ENCODE results near the gene SEMA4B.
A peak's percentile ranks its signal among the peaks of the same experiment; 100 is the strongest.
"Not testable (repeated sequence)": the region's sequence is repeated elsewhere in the genome, so short reads cannot be mapped to it uniquely, and the experiment has no call there.

Gene SEMA4B

DNA sequence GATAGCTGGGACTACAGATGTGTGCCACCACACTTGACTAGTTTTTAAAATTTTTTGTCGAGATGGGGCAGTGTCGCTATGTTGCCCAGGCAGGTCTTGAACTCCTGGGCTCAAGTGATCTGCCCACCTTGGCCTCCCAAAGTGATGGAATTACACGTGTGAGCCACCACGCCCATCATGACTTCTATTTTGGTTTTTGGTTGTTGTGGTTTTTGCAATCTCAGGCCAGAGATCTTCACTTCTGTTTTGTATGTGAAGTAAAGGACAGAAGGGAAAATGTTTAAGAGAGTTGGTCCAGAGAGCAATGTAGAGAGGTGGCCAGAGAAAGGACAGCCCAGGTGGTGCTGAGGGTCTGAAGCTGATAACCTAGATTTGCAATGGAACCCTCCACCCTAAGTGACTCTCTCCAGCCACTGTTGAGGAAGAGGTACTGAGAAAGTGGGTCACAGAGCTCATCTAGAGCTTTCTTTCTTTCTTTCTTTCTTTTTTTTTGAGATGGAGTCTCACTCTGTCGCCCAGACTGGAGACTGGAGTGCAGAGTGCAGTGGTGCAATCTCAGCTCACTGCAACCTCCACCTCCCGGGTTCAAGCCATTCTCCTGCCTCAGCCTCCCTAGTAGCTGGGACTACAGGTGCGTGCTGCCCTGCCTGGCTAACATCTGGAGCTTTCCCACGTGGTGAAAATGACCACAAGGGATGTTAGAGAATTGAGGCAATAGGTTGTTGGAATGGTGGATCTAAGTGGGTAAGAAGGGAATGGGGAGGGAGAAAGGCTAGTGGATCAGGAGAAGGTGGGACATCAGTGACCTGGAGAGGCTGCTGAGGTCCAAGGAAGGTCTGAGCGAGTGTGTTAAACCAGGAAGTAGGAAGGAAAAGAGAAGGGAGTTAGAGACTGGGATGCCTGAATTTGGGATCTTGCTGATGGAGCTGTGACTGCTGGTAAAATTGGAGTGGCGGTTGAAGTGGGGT lies 22.4 kb upstream of the SEMA4B start:
- no peak for DNase-seq (ENCODE audit: low read depth, low spot score)

DNA sequence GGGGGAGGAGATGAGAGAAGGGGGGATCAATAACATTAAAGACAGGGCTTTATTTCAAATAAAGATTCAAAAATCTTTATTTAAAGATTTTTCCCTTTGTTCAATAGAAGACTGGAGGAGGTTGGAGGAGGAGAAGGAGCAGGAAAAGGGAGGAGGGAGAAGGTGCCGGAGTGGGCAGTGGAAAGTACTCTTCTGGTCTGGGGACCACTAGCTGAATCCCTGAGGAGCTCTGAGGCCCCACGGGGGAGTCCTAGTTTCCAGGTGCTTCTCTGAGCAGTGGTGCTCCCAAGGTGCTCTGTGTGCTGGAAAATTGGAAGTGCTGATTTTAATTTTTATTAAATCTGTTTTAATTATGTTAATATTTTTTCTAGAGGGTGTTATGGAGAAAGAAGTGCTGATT lies 19.4 kb upstream of the SEMA4B start:
- no peak for DNase-seq (ENCODE audit: low read depth, low spot score)

DNA sequence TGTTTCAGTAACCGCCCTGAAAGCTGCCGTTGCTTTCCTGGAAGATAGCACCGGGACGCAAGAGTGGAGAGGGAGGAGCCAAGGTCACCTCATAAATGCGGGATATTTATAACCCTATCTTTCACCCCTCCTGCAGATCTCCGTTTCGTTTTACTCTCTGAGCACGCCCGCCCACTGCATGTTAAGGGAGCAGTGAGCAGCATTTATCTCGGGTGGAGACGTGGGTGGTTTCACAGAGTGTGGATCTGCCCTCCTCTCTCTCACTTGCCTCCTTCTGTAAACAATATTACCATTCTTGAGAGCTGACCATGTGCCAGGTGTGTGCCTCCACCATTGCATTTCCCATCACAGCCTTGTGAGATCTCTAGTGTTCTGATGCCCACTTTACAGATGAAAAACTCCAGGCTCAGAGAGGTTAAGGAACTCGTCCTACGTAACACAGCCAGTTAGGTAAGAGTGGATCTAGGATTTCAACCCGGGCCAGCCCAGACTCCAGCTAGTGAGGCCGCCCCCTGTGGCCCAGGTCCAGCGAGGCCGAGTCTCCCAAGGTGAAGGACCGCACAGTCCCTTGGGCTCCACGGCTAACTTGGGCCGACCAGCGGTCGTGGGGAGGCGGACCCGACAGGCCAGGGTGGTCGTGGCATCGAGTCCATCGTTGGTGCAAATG lies 16.9 kb upstream of the SEMA4B start:
- peak; percentile 60 for DNase-seq (ENCODE audit: low read depth, low spot score)

DNA sequence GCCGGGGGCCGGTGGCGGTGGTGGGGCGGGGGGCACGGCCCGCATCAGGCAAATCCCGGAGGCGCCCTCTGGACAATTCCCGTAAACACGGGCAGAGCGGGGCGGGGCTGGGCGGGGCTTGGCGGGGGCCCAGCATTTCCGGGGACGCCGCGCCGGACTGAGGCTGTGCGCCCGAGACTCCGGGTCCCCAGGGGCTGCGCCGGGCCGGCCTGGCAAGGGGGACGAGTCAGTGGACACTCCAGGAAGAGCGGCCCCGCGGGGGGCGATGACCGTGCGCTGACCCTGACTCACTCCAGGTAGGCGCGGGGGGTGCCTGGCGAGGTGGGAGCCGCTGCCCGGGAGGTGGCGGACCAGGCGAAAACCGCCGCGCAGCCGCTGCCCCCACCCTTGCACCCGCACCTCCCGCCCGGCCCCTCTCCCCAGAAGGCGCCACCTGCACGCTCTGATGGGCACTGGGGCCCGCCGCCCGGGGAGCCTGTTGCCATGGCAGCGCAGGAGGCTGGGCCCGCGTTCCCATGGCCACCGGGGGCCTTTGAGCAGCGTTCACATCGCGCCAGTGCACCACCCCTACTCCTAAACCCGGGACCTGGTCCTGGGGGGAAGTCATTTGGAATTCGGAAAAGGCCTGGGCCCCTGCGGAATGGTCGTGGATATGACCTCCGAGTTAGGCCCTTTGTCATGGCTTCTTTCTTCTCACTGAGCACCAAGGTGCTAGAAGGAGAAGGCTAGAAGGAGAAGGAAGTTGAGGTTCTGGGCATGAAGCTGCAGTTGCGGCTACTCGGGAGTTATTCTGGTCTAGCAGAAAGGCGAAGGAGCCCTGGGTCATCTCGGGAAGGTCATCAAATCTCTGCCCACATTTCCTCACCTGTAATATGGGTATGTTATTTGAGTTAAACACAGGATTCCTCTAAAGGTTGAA lies 16.1 kb upstream of the SEMA4B start:
- peak; percentile 69 for DNase-seq (ENCODE audit: low read depth, low spot score)

- no peak for DNase-seq (ENCODE audit: low read depth, low spot score)
These were observed 13.8 kb upstream of the SEMA4B start for GRCh38 chr15:90187257-90187868.

- not testable (repeated sequence) for DNase-seq (ENCODE audit: low read depth, low spot score)
These were observed 13.1 kb upstream of the SEMA4B start for GRCh38 chr15:90188065-90188464.

DNA sequence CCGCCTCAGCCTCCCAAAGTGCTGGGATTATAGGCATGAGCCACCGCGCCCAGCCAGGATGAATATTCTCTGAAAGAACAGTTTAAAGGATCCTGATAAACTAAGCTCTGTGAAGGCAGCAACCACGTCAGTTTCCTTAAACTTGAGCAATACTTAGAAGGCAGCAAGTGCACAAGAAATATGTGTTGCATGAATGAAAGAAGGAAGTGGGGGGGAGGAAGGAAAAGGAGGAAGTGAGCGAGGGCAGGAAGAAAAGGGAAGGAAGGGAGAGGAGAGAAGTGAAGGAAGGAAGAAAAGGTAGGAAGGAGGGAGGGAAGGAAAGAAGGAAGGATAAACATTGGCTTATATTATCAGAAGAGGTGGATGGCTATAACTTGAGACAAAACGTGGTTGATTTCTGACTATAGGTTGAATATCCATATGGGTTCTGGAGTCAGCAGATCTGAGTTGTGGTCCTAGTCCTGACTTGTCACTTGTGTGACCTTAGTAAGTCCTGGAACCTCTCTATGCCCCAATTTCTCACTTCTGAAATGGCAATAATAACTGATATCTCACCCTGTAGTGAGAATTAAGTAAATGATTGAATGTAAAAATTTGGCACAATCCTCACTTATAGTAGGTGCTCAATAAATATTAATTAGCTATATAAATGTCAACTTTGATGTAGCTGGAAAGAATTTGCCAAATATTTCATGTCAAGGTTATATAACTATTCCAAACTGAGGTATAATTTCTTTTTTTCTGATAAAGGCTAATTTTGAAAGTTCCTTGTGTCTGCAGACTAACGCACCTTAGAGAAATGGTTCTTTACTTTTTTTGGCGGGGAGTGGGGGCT lies 12.0 kb upstream of the SEMA4B start:
- no peak for DNase-seq (ENCODE audit: low read depth, low spot score)

DNA sequence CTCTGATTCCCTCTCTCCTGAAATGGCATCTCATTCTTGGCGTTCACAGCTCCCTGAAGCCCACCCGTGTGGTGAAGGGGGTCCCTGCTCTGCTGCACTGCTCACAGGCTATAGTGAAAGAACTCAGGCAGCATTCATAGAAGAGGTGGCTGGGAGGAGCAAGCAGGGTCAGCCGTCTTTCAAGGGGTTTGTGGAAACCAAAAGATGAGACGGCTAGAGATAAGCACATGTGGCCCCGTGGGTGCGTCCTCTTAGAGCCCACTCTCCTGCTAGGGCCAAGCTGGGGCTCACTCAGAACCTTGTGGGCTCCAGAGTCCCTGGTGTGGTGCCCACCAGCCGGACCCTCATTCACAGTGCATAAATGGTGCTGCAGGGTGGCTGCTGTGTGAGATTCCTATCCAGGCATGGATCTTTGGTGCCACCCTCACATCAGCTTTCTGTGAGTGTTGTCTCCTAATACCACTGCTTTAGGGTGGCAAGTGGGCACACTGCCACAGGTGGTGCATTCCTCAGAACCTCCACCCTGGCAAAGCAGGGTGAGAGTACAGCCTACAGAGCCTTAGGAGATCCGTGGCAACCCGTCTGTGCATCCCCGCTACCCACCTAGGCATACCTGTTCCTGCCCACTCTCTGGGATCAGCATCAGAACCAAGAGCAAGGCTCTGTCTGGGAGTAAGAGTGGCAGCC lies 11.2 kb upstream of the SEMA4B start:
- no peak for DNase-seq (ENCODE audit: low read depth, low spot score)

- no peak for DNase-seq (ENCODE audit: low read depth, low spot score)
These were observed 10.4 kb upstream of the SEMA4B start for GRCh38 chr15:90190606-90191343.

GRCh38 chr15:90191344-90191687 lies 9.8 kb upstream of the SEMA4B start:
- no peak for DNase-seq (ENCODE audit: low read depth, low spot score)

- no peak for DNase-seq (ENCODE audit: low read depth, low spot score)
These were observed 9.2 kb upstream of the SEMA4B start for GRCh38 chr15:90191794-90192509.

- no peak for DNase-seq (ENCODE audit: low read depth, low spot score)
These were observed 8.0 kb upstream of the SEMA4B start for GRCh38 chr15:90192961-90193786.

GRCh38 chr15:90194655-90195054 lies 6.5 kb upstream of the SEMA4B start:
- no peak for DNase-seq (ENCODE audit: low read depth, low spot score)

GRCh38 chr15:90200534-90201129 lies 498 bp upstream of the SEMA4B start:
- DNase-seq (ENCODE audit: low read depth, low spot score), result peak; percentile 39

DNA sequence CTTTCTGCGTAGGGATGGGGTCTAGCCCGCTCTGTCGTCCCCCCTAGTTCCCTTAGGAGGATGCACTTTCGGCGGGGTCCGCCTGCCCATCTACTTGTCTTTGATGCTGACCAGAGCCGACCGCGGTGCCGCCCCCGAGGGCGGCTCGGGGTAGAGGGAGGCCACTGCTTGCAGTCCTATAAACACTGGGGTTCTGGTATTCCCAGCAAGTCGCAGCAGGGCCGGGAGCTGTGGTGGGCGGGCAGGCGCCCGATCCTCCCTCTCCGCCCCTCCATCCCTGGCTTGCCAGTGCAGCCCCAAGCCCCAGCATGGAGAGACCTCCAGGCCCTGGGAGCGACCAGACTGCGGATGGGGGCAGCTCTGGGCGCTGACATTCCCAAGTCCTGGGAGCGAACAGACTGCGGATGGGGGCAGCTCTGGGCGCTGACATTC lies 830 bp downstream of the SEMA4B start:
- DNase-seq (ENCODE audit: low read depth, low spot score), result peak; percentile 61

- DNase-seq (ENCODE audit: low read depth, low spot score), result no peak
These were observed 1.8 kb downstream of the SEMA4B start for GRCh38 chr15:90202929-90203328.

- no peak for DNase-seq (ENCODE audit: low read depth, low spot score)
These were observed 2.3 kb downstream of the SEMA4B start for GRCh38 chr15:90203473-90203872.

Data from ELF-1 (cell line).